CD4-positive, alpha-beta T cell treated with Interleukin-17A for 1 hour (primary cell): ENCODE data around the gene SLC35F3.
"Not testable (repeated sequence)": the region's sequence is repeated elsewhere in the genome, so short reads cannot be mapped to it uniquely, and the experiment has no call there.

Experiments used
- DNase-seq: peaks from one replicate; pipeline ENCODE4 v3.0.0-alpha.2; 2020

The SLC35F3 gene

GRCh38 chr1:234231061-234231892 is 326.8 kb downstream of the SLC35F3 start:
- no peak for DNase-seq

- no peak for DNase-seq
Measured at GRCh38 chr1:234231893-234232276, 327.4 kb downstream of the SLC35F3 start.

- no peak for DNase-seq
Measured at GRCh38 chr1:234234199-234234598, 329.7 kb downstream of the SLC35F3 start.

GRCh38 chr1:234235434-234235881 is 331.0 kb downstream of the SLC35F3 start:
- no peak for DNase-seq

- no peak for DNase-seq
Measured at GRCh38 chr1:234237393-234237792, 332.9 kb downstream of the SLC35F3 start.

GRCh38 chr1:234238060-234238459 is 333.6 kb downstream of the SLC35F3 start:
- DNase-seq, result no peak

- DNase-seq, result no peak
Measured at GRCh38 chr1:234239515-234239914, 335.0 kb downstream of the SLC35F3 start.

GRCh38 chr1:234239936-234240335 is 335.5 kb downstream of the SLC35F3 start:
- DNase-seq, result no peak

GRCh38 chr1:234240680-234241079 is 336.2 kb downstream of the SLC35F3 start:
- no peak for DNase-seq

- DNase-seq, result no peak
Measured at GRCh38 chr1:234241941-234242490, 337.5 kb downstream of the SLC35F3 start.

- no peak for DNase-seq
Measured at GRCh38 chr1:234243521-234244260, 339.2 kb downstream of the SLC35F3 start.

GRCh38 chr1:234244482-234244881 is 340.0 kb downstream of the SLC35F3 start:
- DNase-seq, result no peak

- DNase-seq, result no peak
Measured at GRCh38 chr1:234246638-234247116, 342.2 kb downstream of the SLC35F3 start.

GRCh38 chr1:234247746-234248145 is 343.3 kb downstream of the SLC35F3 start:
- not testable (repeated sequence) for DNase-seq

GRCh38 chr1:234250747-234251146 is 346.3 kb downstream of the SLC35F3 start:
- DNase-seq, result no peak

- DNase-seq, result no peak
Measured at GRCh38 chr1:234253732-234254131, 349.3 kb downstream of the SLC35F3 start.

- DNase-seq, result no peak
Measured at GRCh38 chr1:234256359-234256758, 351.9 kb downstream of the SLC35F3 start.

GRCh38 chr1:234258071-234258470 is 353.6 kb downstream of the SLC35F3 start:
- no peak for DNase-seq

GRCh38 chr1:234260578-234260977 is 356.1 kb downstream of the SLC35F3 start:
- DNase-seq, result no peak

GRCh38 chr1:234261545-234261944 is 357.1 kb downstream of the SLC35F3 start:
- DNase-seq, result no peak

GRCh38 chr1:234262007-234262753 is 357.7 kb downstream of the SLC35F3 start:
- DNase-seq, result no peak

- no peak for DNase-seq
Measured at GRCh38 chr1:234262754-234263105, 358.3 kb downstream of the SLC35F3 start.

- DNase-seq, result no peak
Measured at GRCh38 chr1:234264832-234265231, 360.4 kb downstream of the SLC35F3 start.
